HG03097 (cell line): Measurements from ENCODE around the gene NKAIN2.
"Not testable (repeated sequence)": the region's sequence is repeated elsewhere in the genome, so short reads cannot be mapped to it uniquely, and the experiment has no call there.

Experiments
- ATAC-seq: cut with Tn5 transposase; IDR thresholded peaks from one replicate; pipeline ENCODE4 v1.9.1; 2021; ENCODE audit not compliant: unreplicated experiment, low FRiP score

NKAIN2 gene

GRCh38 chr6:124659427-124659826 lies 855.8 kb downstream of the NKAIN2 start:
- no peak for ATAC-seq

DNA sequence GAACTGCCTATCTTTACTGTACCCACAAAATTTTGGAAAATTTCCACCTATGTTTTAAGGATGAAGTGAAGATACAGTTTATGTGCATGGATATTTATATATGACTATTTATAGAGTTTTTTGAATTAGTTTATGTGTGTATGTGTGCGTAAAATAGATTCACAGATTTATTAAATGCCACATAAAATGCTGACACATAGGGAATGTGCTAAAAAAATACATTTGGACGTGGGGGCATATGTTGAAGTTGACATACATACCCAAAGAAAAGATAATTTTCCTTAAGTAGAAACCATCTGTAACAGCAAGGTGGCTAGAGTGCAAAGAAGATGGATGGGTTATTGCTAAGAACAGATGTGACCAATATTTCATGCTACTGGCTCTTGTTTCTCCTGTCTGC lies 856.5 kb downstream of the NKAIN2 start:
- no peak for ATAC-seq

GRCh38 chr6:124661097-124661661 lies 857.5 kb downstream of the NKAIN2 start:
- ATAC-seq = no peak

- ATAC-seq = no peak
These were observed 864.4 kb downstream of the NKAIN2 start for GRCh38 chr6:124668028-124668427.

GRCh38 chr6:124669713-124670480 lies 866.2 kb downstream of the NKAIN2 start:
- ATAC-seq = no peak

- no peak for ATAC-seq
These were observed 867.1 kb downstream of the NKAIN2 start for GRCh38 chr6:124670801-124671200.

DNA sequence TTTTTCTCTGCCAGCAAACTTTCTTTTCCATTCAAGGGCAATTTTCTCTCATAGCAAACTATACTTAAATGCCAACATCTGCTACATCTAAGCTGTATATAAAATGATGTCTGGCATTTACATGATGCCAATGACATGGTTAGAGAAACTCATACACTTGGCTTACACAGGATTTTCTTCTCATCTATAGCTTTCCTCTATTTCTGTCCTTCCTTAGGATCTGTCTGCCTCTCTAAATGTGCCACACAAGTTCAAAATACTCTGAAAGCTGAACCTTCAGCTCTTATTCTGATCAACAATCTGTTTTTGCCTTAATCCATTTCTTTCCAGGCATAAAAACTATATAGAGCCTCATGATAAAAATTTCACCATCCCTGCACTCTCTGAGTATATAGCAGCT lies 867.7 kb downstream of the NKAIN2 start:
- ATAC-seq = no peak

GRCh38 chr6:124674042-124674441 lies 870.4 kb downstream of the NKAIN2 start:
- no peak for ATAC-seq

DNA sequence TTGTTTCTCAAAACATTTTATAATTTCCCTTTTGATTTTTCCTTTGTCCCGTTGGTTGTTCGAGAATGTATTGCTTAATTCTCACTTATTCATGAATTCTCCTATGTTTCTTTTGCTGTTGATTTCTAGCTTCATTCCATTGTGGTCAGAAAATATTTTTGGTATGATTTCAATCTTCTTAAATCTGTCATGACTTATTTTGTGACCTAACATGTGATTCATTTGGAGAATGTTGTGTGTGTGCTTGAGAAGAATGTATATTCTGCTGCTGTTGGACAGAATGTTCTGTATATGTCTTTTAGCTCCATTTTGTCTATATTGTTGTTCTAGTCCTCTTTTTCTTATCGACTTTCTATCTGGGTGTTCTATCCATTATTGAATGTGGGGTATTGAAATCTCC lies 872.4 kb downstream of the NKAIN2 start:
- no peak for ATAC-seq

DNA sequence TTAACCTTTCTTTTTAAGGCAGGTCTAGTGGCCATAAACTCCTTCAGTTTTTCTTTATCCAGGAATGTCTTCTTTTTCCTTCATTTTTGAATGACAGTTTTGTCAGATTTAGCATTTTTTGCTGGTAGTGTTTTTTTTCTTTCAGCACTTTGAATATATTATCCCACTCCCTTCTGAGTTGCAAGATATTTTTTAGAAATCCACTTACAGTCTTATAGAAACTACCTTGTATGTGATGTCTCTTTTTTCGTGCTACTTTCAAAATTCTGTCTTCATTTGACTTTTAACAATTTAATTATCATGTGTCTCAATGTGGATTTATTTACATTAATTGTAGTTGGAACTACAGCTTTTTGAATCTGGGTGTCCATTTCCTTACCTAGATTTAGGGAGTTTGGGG lies 874.2 kb downstream of the NKAIN2 start:
- ATAC-seq = no peak

GRCh38 chr6:124679387-124679786 lies 875.7 kb downstream of the NKAIN2 start:
- ATAC-seq = no peak

- ATAC-seq = no peak
These were observed 879.1 kb downstream of the NKAIN2 start for GRCh38 chr6:124682751-124683150.

DNA sequence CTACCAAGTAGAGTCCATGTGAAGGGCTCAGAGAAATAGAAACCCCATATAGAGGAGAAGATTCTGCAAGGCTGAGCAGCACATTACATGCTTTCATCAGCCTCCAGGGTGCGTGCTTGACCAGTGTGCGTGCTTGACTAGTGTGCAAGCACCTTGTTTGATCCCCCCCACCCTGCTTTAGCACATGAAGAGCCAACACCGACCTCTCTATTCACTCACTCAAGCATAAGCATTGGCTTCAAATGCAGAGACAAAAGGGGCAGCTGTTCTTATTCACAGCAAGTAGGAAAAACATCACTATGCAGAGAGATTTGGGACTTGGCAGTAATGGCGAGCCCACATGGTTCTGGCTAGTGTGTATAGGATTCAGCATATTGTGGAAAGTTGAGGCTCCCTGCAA lies 879.8 kb downstream of the NKAIN2 start:
- ATAC-seq = no peak

- ATAC-seq = no peak
These were observed 881.0 kb downstream of the NKAIN2 start for GRCh38 chr6:124684621-124685020.

- ATAC-seq = no peak
These were observed 884.7 kb downstream of the NKAIN2 start for GRCh38 chr6:124688369-124688768.

GRCh38 chr6:124694139-124694705 lies 890.6 kb downstream of the NKAIN2 start:
- ATAC-seq = no peak

GRCh38 chr6:124699038-124699437 lies 895.4 kb downstream of the NKAIN2 start:
- ATAC-seq = no peak

DNA sequence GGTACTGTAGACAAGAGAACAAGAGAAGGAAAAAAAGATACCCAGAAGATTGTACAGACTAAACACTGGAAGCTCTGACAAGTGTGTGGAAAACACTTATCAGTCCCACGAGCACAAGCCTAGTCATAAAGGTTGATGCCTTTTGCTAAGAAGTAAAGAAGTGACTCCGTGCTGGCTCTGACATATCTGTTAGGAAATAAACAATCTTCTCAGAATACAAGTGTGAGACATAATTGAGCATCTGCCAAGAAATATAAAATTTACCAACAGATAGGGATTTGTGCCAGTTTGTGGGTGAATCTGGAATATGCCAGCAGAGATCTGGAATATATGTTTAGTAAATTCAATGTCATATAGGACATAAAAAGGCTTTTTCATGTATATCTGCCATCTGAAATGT lies 899.9 kb downstream of the NKAIN2 start:
- ATAC-seq = no peak

DNA sequence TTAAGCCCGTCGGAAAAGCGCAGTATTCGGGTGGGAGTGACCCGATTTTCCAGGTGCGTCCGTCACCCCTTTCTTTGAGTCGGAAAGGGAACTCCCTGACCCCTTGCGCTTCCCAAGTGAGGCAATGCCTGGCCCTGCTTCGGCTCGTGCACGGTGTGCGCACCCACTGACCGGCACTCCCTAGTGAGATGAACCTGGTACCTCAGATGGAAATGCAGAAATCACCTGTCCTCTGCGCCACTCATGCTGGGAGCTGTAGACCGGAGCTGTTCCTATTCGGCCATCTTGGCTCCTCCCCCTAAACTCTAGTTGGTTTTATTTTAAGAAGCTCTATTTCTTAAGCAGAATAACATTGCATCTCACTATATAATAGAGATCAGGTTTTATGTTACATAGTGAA lies 908.9 kb downstream of the NKAIN2 start:
- not testable (repeated sequence) for ATAC-seq

DNA sequence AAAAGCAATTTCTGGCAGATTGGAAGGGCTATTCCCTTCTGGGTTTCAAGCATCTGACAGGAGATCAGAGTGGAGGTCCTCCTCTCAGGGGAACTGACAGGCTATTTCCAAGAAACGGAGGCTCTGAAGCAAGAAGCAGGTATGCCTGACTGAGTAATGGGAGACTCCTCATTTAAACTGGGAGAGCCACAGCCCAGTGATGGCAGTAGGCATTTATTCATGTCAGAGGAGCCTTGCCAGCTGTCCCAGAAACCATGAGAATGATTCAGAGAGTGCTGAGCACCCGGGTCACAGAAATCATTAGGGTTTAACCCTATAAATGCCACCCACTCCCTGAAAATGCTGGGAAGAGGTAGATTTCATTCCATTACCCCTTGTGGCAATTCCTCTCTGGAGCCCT lies 911.1 kb downstream of the NKAIN2 start:
- ATAC-seq = no peak

DNA sequence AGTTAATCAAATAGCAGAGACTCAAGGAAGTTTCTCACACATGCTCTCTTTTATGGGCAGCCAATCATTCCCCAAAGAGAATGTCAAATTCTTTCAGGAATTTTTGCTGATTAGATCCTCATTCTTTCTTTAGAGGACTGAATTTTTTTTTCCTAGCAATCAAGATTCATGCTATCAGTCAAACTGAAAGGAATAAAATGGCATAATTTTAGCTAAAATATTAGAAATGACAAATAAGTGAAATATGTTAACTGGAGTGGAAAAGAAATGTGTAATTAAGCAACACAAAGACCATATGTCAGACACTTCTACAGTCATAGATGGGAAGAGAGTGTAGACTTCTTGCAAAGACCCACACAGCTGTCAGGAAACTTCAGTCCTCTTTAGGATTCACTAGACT lies 916.2 kb downstream of the NKAIN2 start:
- ATAC-seq = no peak

- no peak for ATAC-seq
These were observed 917.7 kb downstream of the NKAIN2 start for GRCh38 chr6:124721331-124721730.
